ENCODE results near the gene STAT4. TPM values are rescaled to one million over a fixed set of nuclear protein-coding genes. Genes with fewer than 3 reads are reported as not detected.

STAT4 gene
- total RNA-seq, 1 experiment from 2014 or later = 0.33 TPM

GRCh38 chr2:191105082-191105481, 45.7 kb downstream of the STAT4 start:
- DNase-seq = no peak
- no peak for TF ChIP-seq CTCF (conservative IDR thresholded peaks at IDR 0.05)

More at GRCh38 chr2:191105082-191105481, 45.7 kb downstream of the STAT4 start:
- H2BK5ac ChIP-seq (ENCODE audit: insufficient read length, low read length) = no peak overlapping the region
- no peaks in the 10 kb centered on the region for H3K27me3 Mint-ChIP-seq (ENCODE audit: low read depth)
- no peak overlapping the region for H2AK5ac ChIP-seq (ENCODE audit: insufficient read length, low read length)
- H3K27ac Mint-ChIP-seq = no peak overlapping the region
- no peaks in the 10 kb centered on the region for H3K79me2 ChIP-seq (ENCODE audit: insufficient read depth, low read length)
- H3K23me2 ChIP-seq (ENCODE audit: insufficient read length, low read depth, low read length, poor library complexity, severe bottlenecking) = no peaks in the 10 kb centered on the region
- H3K4me1 Mint-ChIP-seq = no peaks in the 10 kb centered on the region
- H3K4ac ChIP-seq (ENCODE audit: low read depth, low read length) = no peak overlapping the region
- no CpG with 5 or more reads among the region's 3 CpGs for WGBS (ENCODE audit: extremely low coverage, insufficient read length, low lambda C conversion rate)
- H3K23ac ChIP-seq (ENCODE audit: insufficient read length, low read depth, low read length) = no peak overlapping the region
- no peaks in the 10 kb centered on the region for H3K4me1 ChIP-seq (ENCODE audit: insufficient read depth, low read length)
- no peaks in the 10 kb centered on the region for H3K27me3 ChIP-seq (ENCODE audit: insufficient read depth, low read length)
- no peaks in the 10 kb centered on the region for H3K9me3 ChIP-seq (ENCODE audit: control insufficient read depth, low read depth, low read length)
- no peak overlapping the region for H3K27ac ChIP-seq (ENCODE audit: insufficient read length, low read depth, low read length)
- H3K4me2 ChIP-seq (ENCODE audit: insufficient read depth, insufficient read length, low read length) = no peak overlapping the region
- no peak overlapping the region for H4K5ac ChIP-seq (ENCODE audit: insufficient read length, low read depth, low read length)
- H2AFZ ChIP-seq (ENCODE audit: low read length) = no peak overlapping the region
- no peaks in the 10 kb centered on the region for H3K36me3 Mint-ChIP-seq (ENCODE audit: insufficient read depth in 1 of 3, low read depth in 3 of 3)
- no peak overlapping the region for H2BK120ac ChIP-seq (ENCODE audit: low read depth, low read length, poor library complexity, severe bottlenecking)
- no peak overlapping the region for H3K4me3 Mint-ChIP-seq
- no peak overlapping the region for H4K8ac ChIP-seq (replicated peaks; ENCODE audit: insufficient read length, low read depth, low read length)
- H4K20me1 ChIP-seq (ENCODE audit: control insufficient read depth, insufficient read depth, insufficient read length) = no peaks in the 10 kb centered on the region
- no peak overlapping the region for H3K18ac ChIP-seq (ENCODE audit: insufficient read length, low read depth, low read length)
- H2BK12ac ChIP-seq (ENCODE audit: insufficient read length, low read depth, low read length) = no peak overlapping the region
- H2BK15ac ChIP-seq (ENCODE audit: low read depth, low read length) = no peak overlapping the region
- H3K9me3 Mint-ChIP-seq = no peaks in the 10 kb centered on the region
- H2BK20ac ChIP-seq (ENCODE audit: low read depth, low read length, poor library complexity, severe bottlenecking) = no peak overlapping the region
- no peak overlapping the region for H4K91ac ChIP-seq (ENCODE audit: insufficient read length, low read depth, low read length)
- no peak overlapping the region for H3T11ph ChIP-seq (ENCODE audit: low read length)
- no peak overlapping the region for H3K9ac ChIP-seq (ENCODE audit: extremely low read depth, insufficient read length, low read length)
- no peak overlapping the region for H3K56ac ChIP-seq (ENCODE audit: insufficient read length, low read depth, low read length)
- H3K79me1 ChIP-seq (ENCODE audit: insufficient read depth, low read depth, low read length, poor library complexity, severe bottlenecking) = no peaks in the 10 kb centered on the region
- no peak overlapping the region for H3K14ac ChIP-seq (ENCODE audit: insufficient read depth, low read length)
